GM12873 (cell line): ENCODE measurements around the gene RHOH.

Source experiments
- CTCF ChIP-seq: IDR thresholded peaks from 2 replicates; pipeline ENCODE4 v1.5.1; 2012; ENCODE audit warnings: low read depth, mild to moderate bottlenecking, moderate library complexity, low read length, control low read depth; ENCODE audit not compliant: insufficient read depth; ENCODE audit errors: missing control alignments

The RHOH gene

GRCh38 chr4:40231316-40231863 lies 34.6 kb downstream of the RHOH start:
- no peak for TF ChIP-seq CTCF

GRCh38 chr4:40232610-40233009 lies 35.8 kb downstream of the RHOH start:
- no peak for TF ChIP-seq CTCF

GRCh38 chr4:40233227-40233626 lies 36.4 kb downstream of the RHOH start:
- TF ChIP-seq CTCF = no peak

- no peak for TF ChIP-seq CTCF
Measured at GRCh38 chr4:40234519-40235039, 37.7 kb downstream of the RHOH start.

- no peak for TF ChIP-seq CTCF
Measured at GRCh38 chr4:40238008-40238699, 41.3 kb downstream of the RHOH start.

- no peak for TF ChIP-seq CTCF
Measured at GRCh38 chr4:40238700-40239548, 42.1 kb downstream of the RHOH start.
